ENCODE results near the gene CBR4.

GRCh38 chr4:169058312-169058711, 48.3 kb upstream of the CBR4 start:
- no peak for TF ChIP-seq CTCF (IDR thresholded peaks at IDR 0.05; ENCODE audit: low read depth, low read length, poor library complexity, severe bottlenecking)
- TF ChIP-seq EZH2phosphoT487 (IDR thresholded peaks at IDR 0.05; ENCODE audit: borderline replicate concordance, low read length), result no peak
